Uterus (tissue), 2 donors: ENCODE results near the gene TSHZ2.
"Not testable (repeated sequence)": the region's sequence is repeated elsewhere in the genome, so short reads cannot be mapped to it uniquely, and the experiment has no call there.

Source experiments
- CTCF ChIP-seq, 4 experiments: fragments of 200-600 bp in 2 of 4; fragments of 450-650 bp in 2 of 4; sonication (generic) in 2 of 4; IDR thresholded peaks; one replicate each; pipeline ENCODE4 v1.5.1; 2016 to 2019; ENCODE audit warnings: antibody characterized with exemption in 4 of 4, mild to moderate bottlenecking in 2 of 4, moderate library complexity in 1 of 4
- POLR2A ChIP-seq, 2 donors: fragments of 450-650 bp; IDR thresholded peaks; one replicate each; pipeline ENCODE4 v1.6.1; 2016; ENCODE audit warnings: antibody characterized with exemption in 2 of 2, mild to moderate bottlenecking in 1 of 2, moderate library complexity in 1 of 2

- TF ChIP-seq CTCF, POLR2A (IDR thresholded peaks at IDR 0.05): not testable (repeated sequence)
Measured at GRCh38 chr20:53413845-53414244, 441.7 kb downstream of the TSHZ2 start.
